ENCODE results near the gene KANTR.

DNA sequence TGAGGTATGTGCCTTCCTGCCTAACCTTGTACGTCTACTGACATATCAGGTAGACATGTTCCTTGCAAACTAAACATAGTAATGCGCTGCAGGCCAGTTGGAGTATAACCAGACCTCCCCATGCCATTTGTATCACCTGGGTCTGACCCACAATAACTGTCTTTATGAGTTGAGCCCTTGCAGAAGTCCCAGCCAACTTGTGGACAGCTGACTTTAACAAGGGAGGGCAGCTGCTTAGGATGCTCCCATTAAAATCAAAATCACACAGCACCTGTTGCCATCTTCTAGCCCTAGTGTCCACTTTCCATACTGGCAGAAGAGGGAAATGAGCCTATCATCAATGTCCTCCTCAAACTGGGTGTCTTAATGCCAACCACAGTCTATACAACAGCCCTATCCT lies 41.6 kb downstream of the KANTR start:
- TF ChIP-seq RAD21 (IDR thresholded peaks at IDR 0.05; ENCODE audit: low read depth), result no peak
- TF ChIP-seq EGR1 (IDR thresholded peaks at IDR 0.05), result no peak
- TF ChIP-seq, protein P1, sequence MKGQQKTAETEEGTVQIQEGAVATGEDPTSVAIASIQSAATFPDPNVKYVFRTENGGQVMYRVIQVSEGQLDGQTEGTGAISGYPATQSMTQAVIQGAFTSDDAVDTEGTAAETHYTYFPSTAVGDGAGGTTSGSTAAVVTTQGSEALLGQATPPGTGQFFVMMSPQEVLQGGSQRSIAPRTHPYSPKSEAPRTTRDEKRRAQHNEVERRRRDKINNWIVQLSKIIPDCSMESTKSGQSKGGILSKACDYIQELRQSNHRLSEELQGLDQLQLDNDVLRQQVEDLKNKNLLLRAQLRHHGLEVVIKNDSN (IDR thresholded peaks at IDR 0.05), result no peak
- TF ChIP-seq, protein P2, sequence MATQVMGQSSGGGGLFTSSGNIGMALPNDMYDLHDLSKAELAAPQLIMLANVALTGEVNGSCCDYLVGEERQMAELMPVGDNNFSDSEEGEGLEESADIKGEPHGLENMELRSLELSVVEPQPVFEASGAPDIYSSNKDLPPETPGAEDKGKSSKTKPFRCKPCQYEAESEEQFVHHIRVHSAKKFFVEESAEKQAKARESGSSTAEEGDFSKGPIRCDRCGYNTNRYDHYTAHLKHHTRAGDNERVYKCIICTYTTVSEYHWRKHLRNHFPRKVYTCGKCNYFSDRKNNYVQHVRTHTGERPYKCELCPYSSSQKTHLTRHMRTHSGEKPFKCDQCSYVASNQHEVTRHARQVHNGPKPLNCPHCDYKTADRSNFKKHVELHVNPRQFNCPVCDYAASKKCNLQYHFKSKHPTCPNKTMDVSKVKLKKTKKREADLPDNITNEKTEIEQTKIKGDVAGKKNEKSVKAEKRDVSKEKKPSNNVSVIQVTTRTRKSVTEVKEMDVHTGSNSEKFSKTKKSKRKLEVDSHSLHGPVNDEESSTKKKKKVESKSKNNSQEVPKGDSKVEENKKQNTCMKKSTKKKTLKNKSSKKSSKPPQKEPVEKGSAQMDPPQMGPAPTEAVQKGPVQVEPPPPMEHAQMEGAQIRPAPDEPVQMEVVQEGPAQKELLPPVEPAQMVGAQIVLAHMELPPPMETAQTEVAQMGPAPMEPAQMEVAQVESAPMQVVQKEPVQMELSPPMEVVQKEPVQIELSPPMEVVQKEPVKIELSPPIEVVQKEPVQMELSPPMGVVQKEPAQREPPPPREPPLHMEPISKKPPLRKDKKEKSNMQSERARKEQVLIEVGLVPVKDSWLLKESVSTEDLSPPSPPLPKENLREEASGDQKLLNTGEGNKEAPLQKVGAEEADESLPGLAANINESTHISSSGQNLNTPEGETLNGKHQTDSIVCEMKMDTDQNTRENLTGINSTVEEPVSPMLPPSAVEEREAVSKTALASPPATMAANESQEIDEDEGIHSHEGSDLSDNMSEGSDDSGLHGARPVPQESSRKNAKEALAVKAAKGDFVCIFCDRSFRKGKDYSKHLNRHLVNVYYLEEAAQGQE (IDR thresholded peaks at IDR 0.05; ENCODE audit: low read depth), result no peak
- TF ChIP-seq FOXM1 (IDR thresholded peaks at IDR 0.05; ENCODE audit: borderline replicate concordance, low read depth), result no peak

Measured in Ishikawa (cell line).